ENCODE data around the gene NGB.

NGB gene

GRCh38 chr14:77225892-77226557 is 45.0 kb downstream of the NGB start:
- DNase-seq, result no peak
- Histone ChIP-seq H3K4me3 (ENCODE audit: insufficient read depth, low read depth, low read length, poor library complexity, severe bottlenecking) (no peak overlapping the region), H3K27me3 (replicated peaks; ENCODE audit: control insufficient read depth, insufficient read depth, low read length, poor library complexity, severe bottlenecking) (no peaks in the 10 kb centered on the region), H3K4me1 (ENCODE audit: control insufficient read depth, insufficient read depth, low read length, poor library complexity, severe bottlenecking) (no peaks in the 10 kb centered on the region), H3K9me3 (ENCODE audit: control insufficient read depth, low read length) (no peaks in the 10 kb centered on the region), H3K27ac (ENCODE audit: insufficient read depth, low read length, poor library complexity, severe bottlenecking) (no peak overlapping the region), H3K36me3 (ENCODE audit: control insufficient read depth, insufficient read depth, low read length) (no peaks in the 10 kb centered on the region)

DNA sequence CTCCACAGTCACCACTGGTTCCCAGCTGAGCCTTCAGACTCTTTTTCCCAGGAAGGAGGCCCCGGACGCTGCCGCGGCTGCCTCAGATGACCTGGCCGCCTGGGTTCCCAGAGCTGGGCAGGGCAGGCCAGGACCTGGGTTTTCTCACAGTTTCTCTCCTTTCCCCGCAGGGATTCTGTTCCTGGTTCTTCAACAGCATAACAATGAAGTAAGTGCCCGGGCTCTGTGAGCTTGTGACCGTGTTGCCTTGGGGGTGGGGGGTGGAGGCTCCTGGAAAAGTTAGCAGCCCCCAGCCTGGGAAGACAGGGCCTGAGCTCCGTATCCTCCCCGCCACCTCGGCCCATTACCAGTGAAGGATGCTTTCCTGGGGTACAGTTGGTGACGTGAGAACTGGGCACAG is 45.8 kb downstream of the NGB start:
- H3K4me3 ChIP-seq (ENCODE audit: insufficient read depth, low read depth, low read length, poor library complexity, severe bottlenecking), result no peak overlapping the region
- H3K4me1 ChIP-seq (ENCODE audit: control insufficient read depth, insufficient read depth, low read length, poor library complexity, severe bottlenecking), result no peaks in the 10 kb centered on the region
- no peak overlapping the region for H3K27ac ChIP-seq (ENCODE audit: insufficient read depth, low read length, poor library complexity, severe bottlenecking)
- no peaks in the 10 kb centered on the region for H3K36me3 ChIP-seq (ENCODE audit: control insufficient read depth, insufficient read depth, low read length)
- DNase-seq, result no peak
- H3K27me3 ChIP-seq (replicated peaks; ENCODE audit: control insufficient read depth, insufficient read depth, low read length, poor library complexity, severe bottlenecking), result no peaks in the 10 kb centered on the region
- H3K9me3 ChIP-seq (ENCODE audit: control insufficient read depth, low read length), result no peaks in the 10 kb centered on the region

GRCh38 chr14:77224212-77224611 is 46.8 kb downstream of the NGB start:
- no peak for DNase-seq
- Histone ChIP-seq H3K27me3 (replicated peaks; ENCODE audit: control insufficient read depth, insufficient read depth, low read length, poor library complexity, severe bottlenecking) (no peaks in the 10 kb centered on the region), H3K4me3 (ENCODE audit: insufficient read depth, low read depth, low read length, poor library complexity, severe bottlenecking) (no peak overlapping the region), H3K9me3 (ENCODE audit: control insufficient read depth, low read length) (no peaks in the 10 kb centered on the region), H3K4me1 (ENCODE audit: control insufficient read depth, insufficient read depth, low read length, poor library complexity, severe bottlenecking) (no peaks in the 10 kb centered on the region), H3K36me3 (ENCODE audit: control insufficient read depth, insufficient read depth, low read length) (no peaks in the 10 kb centered on the region), H3K27ac (ENCODE audit: insufficient read depth, low read length, poor library complexity, severe bottlenecking) (no peak overlapping the region)

DNA sequence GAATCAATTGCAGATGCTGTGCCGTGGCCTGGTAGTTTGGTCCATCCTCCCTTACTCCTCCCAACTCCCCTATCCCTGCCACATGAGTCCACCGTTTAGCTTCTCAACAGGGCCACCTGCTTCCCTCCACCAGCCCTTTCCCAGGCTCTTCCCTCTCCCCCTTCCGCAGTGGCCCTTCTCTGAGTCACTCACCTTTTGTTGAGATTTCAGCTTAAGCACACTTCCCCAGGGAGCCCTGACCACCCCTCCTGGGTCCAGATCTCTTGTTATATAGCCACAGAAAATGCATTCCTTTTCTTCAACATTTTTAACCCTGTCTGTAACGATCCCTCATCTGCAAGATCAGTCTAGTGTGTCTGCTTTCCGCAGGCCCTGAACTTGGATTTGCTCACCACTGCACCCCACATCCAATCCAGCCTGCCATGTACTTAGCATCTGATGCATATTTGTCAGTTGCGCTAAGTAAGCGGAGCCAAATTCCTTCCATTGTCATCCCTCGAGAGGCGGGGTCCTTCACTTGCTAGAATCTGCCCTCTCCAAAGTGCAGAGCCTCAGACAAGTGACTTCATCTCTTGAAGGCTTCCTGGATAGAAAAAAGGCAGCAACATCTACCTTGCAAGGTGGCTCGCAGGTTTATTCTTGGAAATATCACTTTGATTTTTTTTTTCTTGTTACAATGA is 48.3 kb downstream of the NGB start:
- DNase-seq, result no peak
- Histone ChIP-seq H3K36me3 (ENCODE audit: control insufficient read depth, insufficient read depth, low read length) (no peaks in the 10 kb centered on the region), H3K27me3 (replicated peaks; ENCODE audit: control insufficient read depth, insufficient read depth, low read length, poor library complexity, severe bottlenecking) (no peaks in the 10 kb centered on the region), H3K4me3 (ENCODE audit: insufficient read depth, low read depth, low read length, poor library complexity, severe bottlenecking) (no peak overlapping the region), H3K27ac (ENCODE audit: insufficient read depth, low read length, poor library complexity, severe bottlenecking) (no peak overlapping the region), H3K9me3 (ENCODE audit: control insufficient read depth, low read length) (no peaks in the 10 kb centered on the region), H3K4me1 (ENCODE audit: control insufficient read depth, insufficient read depth, low read length, poor library complexity, severe bottlenecking) (no peaks in the 10 kb centered on the region)

DNA sequence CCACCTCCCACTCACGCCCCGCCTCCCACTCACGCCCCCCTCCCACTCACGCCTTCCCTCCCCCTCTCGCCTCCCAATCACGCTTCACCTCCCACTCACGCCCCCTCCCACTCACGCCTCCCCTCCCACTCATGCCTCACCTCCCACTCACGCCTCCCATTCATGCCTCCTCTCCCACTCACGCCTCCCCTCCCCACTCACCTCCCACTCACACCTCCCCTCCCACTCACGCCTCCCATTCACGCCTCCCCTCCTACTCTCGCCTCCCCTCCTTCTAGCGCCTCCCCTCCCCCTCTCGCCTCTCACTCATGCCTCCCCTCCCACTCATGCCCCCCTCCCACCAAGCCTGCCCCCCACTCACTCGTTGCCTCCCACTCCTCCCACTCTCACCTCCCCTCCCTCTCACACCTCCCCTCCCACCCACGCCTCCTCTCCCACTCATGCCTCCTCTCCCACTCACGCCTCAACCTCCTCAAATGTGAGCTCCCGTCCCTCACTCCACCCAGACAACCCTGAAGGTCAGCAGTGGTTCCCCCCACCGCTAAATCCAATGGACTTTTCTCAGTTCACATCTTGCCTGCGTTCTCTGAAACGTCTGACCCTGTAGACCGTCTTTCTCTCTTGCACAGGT is 49.6 kb downstream of the NGB start:
- Histone ChIP-seq H3K4me3 (ENCODE audit: insufficient read depth, low read depth, low read length, poor library complexity, severe bottlenecking) (no peak overlapping the region), H3K4me1 (ENCODE audit: control insufficient read depth, insufficient read depth, low read length, poor library complexity, severe bottlenecking) (no peaks in the 10 kb centered on the region), H3K27me3 (replicated peaks; ENCODE audit: control insufficient read depth, insufficient read depth, low read length, poor library complexity, severe bottlenecking) (no peaks in the 10 kb centered on the region), H3K9me3 (ENCODE audit: control insufficient read depth, low read length) (no peaks in the 10 kb centered on the region), H3K36me3 (ENCODE audit: control insufficient read depth, insufficient read depth, low read length) (no peaks in the 10 kb centered on the region), H3K27ac (ENCODE audit: insufficient read depth, low read length, poor library complexity, severe bottlenecking) (no peak overlapping the region)
- DNase-seq, result no peak

- no peaks in the 10 kb centered on the region for H3K9me3 ChIP-seq (ENCODE audit: control insufficient read depth, low read length)
- no peaks in the 10 kb centered on the region for H3K4me1 ChIP-seq (ENCODE audit: control insufficient read depth, insufficient read depth, low read length, poor library complexity, severe bottlenecking)
- H3K4me3 ChIP-seq (ENCODE audit: insufficient read depth, low read depth, low read length, poor library complexity, severe bottlenecking), result no peak overlapping the region
- no peak for DNase-seq
- no peaks in the 10 kb centered on the region for H3K36me3 ChIP-seq (ENCODE audit: control insufficient read depth, insufficient read depth, low read length)
- H3K27ac ChIP-seq (ENCODE audit: insufficient read depth, low read length, poor library complexity, severe bottlenecking), result no peak overlapping the region
- no peaks in the 10 kb centered on the region for H3K27me3 ChIP-seq (replicated peaks; ENCODE audit: control insufficient read depth, insufficient read depth, low read length, poor library complexity, severe bottlenecking)
These were observed 50.6 kb downstream of the NGB start for GRCh38 chr14:77220246-77221017.

- Histone ChIP-seq H3K27me3 (replicated peaks; ENCODE audit: control insufficient read depth, insufficient read depth, low read length, poor library complexity, severe bottlenecking) (no peaks in the 10 kb centered on the region), H3K9me3 (ENCODE audit: control insufficient read depth, low read length) (no peaks in the 10 kb centered on the region), H3K4me1 (ENCODE audit: control insufficient read depth, insufficient read depth, low read length, poor library complexity, severe bottlenecking) (no peaks in the 10 kb centered on the region), H3K4me3 (ENCODE audit: insufficient read depth, low read depth, low read length, poor library complexity, severe bottlenecking) (no peak overlapping the region), H3K27ac (ENCODE audit: insufficient read depth, low read length, poor library complexity, severe bottlenecking) (no peak overlapping the region), H3K36me3 (ENCODE audit: control insufficient read depth, insufficient read depth, low read length) (no peaks in the 10 kb centered on the region)
- DNase-seq, result no peak
These were observed 51.4 kb downstream of the NGB start for GRCh38 chr14:77219591-77219990.

DNA sequence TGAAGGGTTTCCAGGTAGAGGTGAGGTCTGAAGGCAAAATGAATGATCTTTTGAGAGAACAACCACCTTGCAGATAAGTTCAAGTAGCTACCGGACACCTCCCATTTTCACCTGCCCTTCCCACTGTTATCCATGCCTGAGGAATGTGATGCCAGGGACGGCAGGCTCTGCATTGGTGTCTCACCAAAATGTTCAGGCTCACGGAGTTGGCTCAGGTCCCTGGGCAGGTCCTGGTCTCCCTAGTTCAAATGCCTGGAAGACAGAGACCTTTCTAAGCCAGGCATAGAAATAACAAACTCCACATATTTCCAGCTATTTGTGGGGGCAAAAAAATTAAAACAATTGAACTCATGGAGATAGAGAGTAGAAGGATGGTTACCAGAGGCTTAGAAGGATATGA is 53.5 kb downstream of the NGB start:
- H3K4me1 ChIP-seq (ENCODE audit: control insufficient read depth, insufficient read depth, low read length, poor library complexity, severe bottlenecking), result no peaks in the 10 kb centered on the region
- no peak overlapping the region for H3K4me3 ChIP-seq (ENCODE audit: insufficient read depth, low read depth, low read length, poor library complexity, severe bottlenecking)
- no peaks in the 10 kb centered on the region for H3K9me3 ChIP-seq (ENCODE audit: control insufficient read depth, low read length)
- DNase-seq, result no peak
- H3K27me3 ChIP-seq (replicated peaks; ENCODE audit: control insufficient read depth, insufficient read depth, low read length, poor library complexity, severe bottlenecking), result no peaks in the 10 kb centered on the region
- no peaks in the 10 kb centered on the region for H3K36me3 ChIP-seq (ENCODE audit: control insufficient read depth, insufficient read depth, low read length)
- no peak overlapping the region for H3K27ac ChIP-seq (ENCODE audit: insufficient read depth, low read length, poor library complexity, severe bottlenecking)
